Hepatocyte (in vitro differentiated cells): ENCODE data around the gene LYPD6.

Source experiments
- EZH2 ChIP-seq: fragments of 200-600 bp; sonication (generic); IDR thresholded peaks from 2 replicates; pipeline ENCODE4 v1.6.1; 2016; ENCODE audit warnings: antibody characterized with exemption, mild to moderate bottlenecking, borderline replicate concordance
- EZH2phosphoT487 ChIP-seq: fragments of 200-600 bp; sonication (generic); IDR thresholded peaks from one replicate; pipeline ENCODE4 v1.6.1; 2018; ENCODE audit warnings: antibody characterized with exemption, mild to moderate bottlenecking, low read depth, moderate library complexity; ENCODE audit not compliant: unreplicated experiment, severe bottlenecking
- TF ChIP-seq, protein P1 (sequence below): fragments of 200-600 bp; sonication (generic); IDR thresholded peaks from 2 replicates; pipeline ENCODE4 v1.5.1; 2016; ENCODE audit warnings: antibody characterized with exemption, mild to moderate bottlenecking; ENCODE audit not compliant: poor library complexity

DNA sequence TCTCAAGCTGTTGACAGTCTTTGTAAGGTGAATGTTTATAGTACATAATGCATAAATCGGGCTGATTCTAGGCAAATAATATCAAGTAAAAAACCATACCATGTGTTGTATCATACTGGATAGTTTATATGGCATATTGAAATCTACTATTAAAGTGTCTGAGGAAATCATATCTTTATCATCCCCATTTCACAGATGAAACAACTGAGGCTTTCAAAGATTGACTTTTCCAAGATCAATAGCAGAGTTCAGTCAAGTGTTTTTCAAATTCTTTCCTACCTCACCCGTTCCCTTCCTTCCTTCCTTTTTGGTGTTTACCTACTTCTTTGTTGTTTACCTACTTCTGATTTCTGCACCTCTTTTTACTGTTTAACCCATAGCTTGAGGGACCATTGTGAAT lies 2.0 kb downstream of the LYPD6 start:
- TF ChIP-seq, protein P1, sequence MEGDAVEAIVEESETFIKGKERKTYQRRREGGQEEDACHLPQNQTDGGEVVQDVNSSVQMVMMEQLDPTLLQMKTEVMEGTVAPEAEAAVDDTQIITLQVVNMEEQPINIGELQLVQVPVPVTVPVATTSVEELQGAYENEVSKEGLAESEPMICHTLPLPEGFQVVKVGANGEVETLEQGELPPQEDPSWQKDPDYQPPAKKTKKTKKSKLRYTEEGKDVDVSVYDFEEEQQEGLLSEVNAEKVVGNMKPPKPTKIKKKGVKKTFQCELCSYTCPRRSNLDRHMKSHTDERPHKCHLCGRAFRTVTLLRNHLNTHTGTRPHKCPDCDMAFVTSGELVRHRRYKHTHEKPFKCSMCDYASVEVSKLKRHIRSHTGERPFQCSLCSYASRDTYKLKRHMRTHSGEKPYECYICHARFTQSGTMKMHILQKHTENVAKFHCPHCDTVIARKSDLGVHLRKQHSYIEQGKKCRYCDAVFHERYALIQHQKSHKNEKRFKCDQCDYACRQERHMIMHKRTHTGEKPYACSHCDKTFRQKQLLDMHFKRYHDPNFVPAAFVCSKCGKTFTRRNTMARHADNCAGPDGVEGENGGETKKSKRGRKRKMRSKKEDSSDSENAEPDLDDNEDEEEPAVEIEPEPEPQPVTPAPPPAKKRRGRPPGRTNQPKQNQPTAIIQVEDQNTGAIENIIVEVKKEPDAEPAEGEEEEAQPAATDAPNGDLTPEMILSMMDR: no peak
- TF ChIP-seq EZH2 (no peak), EZH2phosphoT487 (no peak)
